ENCODE results near the gene PIEZO2. TPM values are rescaled to one million over a fixed set of nuclear protein-coding genes. Genes with fewer than 3 reads are reported as not detected.

Gene PIEZO2
- total RNA-seq, 4 donors from 2014 or later, result 2.7 to 11.7 (median 4.0) TPM

GRCh38 chr18:11000071-11000470, 149.3 kb downstream of the PIEZO2 start:
- DNase-seq (ENCODE audit: low spot score) (no peak), ATAC-seq (ENCODE audit: low FRiP score) (no peak)
- TF ChIP-seq CTCF (IDR thresholded peaks at IDR 0.05), result no peak

- no peak for TF ChIP-seq CTCF (IDR thresholded peaks at IDR 0.05)
- DNase-seq (ENCODE audit: low spot score) (no peak), ATAC-seq (ENCODE audit: low FRiP score) (no peak)
These were observed 151.5 kb downstream of the PIEZO2 start for GRCh38 chr18:10997885-10998284.

- TF ChIP-seq CTCF (IDR thresholded peaks at IDR 0.05), result no peak
- ATAC-seq (ENCODE audit: low FRiP score) (no peak), DNase-seq (ENCODE audit: low spot score) (no peak)
These were observed 153.8 kb downstream of the PIEZO2 start for GRCh38 chr18:10995550-10995949.

- no peak for ATAC-seq (ENCODE audit: low FRiP score)
- no peak for TF ChIP-seq CTCF (IDR thresholded peaks at IDR 0.05)
- DNase-seq (ENCODE audit: low spot score), result no peak
These were observed 159.9 kb downstream of the PIEZO2 start for GRCh38 chr18:10989486-10989885.

- TF ChIP-seq CTCF (IDR thresholded peaks at IDR 0.05), result no peak
- no peak for ATAC-seq (ENCODE audit: low FRiP score)
- no peak for DNase-seq (ENCODE audit: low spot score)
These were observed 163.7 kb downstream of the PIEZO2 start for GRCh38 chr18:10985689-10986088.

GRCh38 chr18:10979411-10979810, 170.0 kb downstream of the PIEZO2 start:
- TF ChIP-seq CTCF (IDR thresholded peaks at IDR 0.05), result no peak
- ATAC-seq (ENCODE audit: low FRiP score) (no peak), DNase-seq (ENCODE audit: low spot score) (no peak)

GRCh38 chr18:10977042-10977441, 172.3 kb downstream of the PIEZO2 start:
- no peak for TF ChIP-seq CTCF (IDR thresholded peaks at IDR 0.05)
- ATAC-seq (ENCODE audit: low FRiP score), result no peak
- DNase-seq (ENCODE audit: low spot score), result no peak
